ENCODE results near the gene SERPINA5.

The SERPINA5 gene

DNA sequence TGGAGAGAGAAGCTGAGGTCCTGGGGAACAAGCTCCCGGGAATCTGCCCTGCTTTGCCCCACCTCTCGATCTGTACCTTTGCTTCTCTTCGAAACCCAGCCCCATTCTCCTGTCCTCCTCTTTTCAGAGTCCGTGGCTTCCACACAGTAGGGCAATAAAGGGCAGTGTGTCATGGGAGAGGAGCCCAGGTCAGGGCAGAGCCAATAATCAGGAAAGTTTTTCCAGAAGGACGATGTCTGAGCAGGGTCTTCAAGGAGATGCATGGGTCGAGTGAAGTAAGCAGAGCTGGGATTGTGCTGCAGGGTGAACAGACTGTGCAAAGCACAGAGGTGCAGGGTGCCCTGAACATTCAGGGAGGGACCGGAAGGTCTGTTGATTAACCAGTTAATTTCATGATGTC, 42.0 kb upstream of the SERPINA5 start:
- TF ChIP-seq SP1 (IDR thresholded peaks at IDR 0.05) (no peak), L3MBTL2 (conservative IDR thresholded peaks at IDR 0.05) (no peak), ARNT (IDR thresholded peaks at IDR 0.05) (no peak), CTBP1 (IDR thresholded peaks at IDR 0.05; ENCODE audit: borderline replicate concordance) (no peak), LEF1 (IDR thresholded peaks at IDR 0.05; ENCODE audit: borderline replicate concordance) (no peak), TARDBP (IDR thresholded peaks at IDR 0.05) (no peak), HDGF (IDR thresholded peaks at IDR 0.05; ENCODE audit: borderline replicate concordance) (no peak), FOXA1 (IDR thresholded peaks at IDR 0.05) (no peak), NFRKB (IDR thresholded peaks at IDR 0.05) (no peak), FOXK2 (IDR thresholded peaks at IDR 0.05) (no peak), SUZ12 (IDR thresholded peaks at IDR 0.05) (no peak), ELF4 (IDR thresholded peaks at IDR 0.05) (no peak), ZNF384 (IDR thresholded peaks at IDR 0.05) (no peak), FOXM1 (IDR thresholded peaks at IDR 0.05; ENCODE audit: borderline replicate concordance) (no peak), BHLHE40 (IDR thresholded peaks at IDR 0.05; ENCODE audit: borderline replicate concordance) (no peak)
- TF ChIP-seq, protein P1, sequence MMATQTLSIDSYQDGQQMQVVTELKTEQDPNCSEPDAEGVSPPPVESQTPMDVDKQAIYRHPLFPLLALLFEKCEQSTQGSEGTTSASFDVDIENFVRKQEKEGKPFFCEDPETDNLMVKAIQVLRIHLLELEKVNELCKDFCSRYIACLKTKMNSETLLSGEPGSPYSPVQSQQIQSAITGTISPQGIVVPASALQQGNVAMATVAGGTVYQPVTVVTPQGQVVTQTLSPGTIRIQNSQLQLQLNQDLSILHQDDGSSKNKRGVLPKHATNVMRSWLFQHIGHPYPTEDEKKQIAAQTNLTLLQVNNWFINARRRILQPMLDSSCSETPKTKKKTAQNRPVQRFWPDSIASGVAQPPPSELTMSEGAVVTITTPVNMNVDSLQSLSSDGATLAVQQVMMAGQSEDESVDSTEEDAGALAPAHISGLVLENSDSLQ (IDR thresholded peaks at IDR 0.05) = no peak
- POLR2A ChIA-PET = no interaction called here
- no peak for DNase-seq (ENCODE audit: extremely low spot score)
- CTCF ChIA-PET = interaction anchor here (1.2 to 1.3 kb wide), 2 partner anchors 10 to 53 kb away, joined by 3 to 5 read pairs; no protein-coding TSS in a partner anchor

DNA sequence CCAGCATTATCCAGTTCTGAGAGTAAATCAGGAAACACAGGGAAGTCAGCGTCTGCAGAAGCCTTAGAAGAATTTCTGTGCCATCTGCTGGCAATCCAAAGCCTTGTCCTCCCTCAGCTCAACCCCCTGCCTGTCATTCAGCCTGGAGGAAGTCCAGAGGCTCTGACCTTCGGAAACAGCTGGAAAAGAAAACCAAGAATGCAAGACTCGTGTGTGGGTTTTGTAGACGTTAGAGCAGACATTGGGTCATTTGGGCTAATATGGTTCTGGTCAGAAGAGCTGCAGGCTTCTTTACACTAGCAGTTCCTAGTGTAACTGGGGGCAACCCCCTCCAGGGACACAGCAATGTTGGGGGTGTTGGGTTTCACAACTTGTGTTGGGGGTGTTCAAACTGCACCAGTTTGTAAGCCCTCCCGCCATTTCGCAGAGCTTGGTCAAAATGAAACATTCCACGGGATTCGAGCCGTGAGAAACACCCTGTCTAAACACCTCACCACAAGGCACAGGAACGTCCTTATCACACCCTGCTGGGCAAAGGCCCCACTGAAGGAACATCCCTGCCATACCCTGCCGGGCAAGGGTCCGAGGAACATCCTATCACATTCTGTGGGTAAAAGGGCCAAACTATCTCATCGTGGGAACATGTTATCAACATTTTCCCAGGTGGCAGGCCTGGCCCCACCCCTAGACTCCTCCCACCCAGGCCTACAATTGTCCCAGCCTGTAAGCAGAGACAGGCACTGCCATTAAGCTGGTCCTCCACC, 41.0 kb upstream of the SERPINA5 start:
- no peak for DNase-seq (ENCODE audit: extremely low spot score)
- ChIA-PET CTCF (interaction anchor here (1.2 to 1.3 kb wide), 2 partner anchors 9 kb away, joined by 4 to 5 read pairs; no protein-coding TSS in a partner anchor), POLR2A (no interaction called here)

DNA sequence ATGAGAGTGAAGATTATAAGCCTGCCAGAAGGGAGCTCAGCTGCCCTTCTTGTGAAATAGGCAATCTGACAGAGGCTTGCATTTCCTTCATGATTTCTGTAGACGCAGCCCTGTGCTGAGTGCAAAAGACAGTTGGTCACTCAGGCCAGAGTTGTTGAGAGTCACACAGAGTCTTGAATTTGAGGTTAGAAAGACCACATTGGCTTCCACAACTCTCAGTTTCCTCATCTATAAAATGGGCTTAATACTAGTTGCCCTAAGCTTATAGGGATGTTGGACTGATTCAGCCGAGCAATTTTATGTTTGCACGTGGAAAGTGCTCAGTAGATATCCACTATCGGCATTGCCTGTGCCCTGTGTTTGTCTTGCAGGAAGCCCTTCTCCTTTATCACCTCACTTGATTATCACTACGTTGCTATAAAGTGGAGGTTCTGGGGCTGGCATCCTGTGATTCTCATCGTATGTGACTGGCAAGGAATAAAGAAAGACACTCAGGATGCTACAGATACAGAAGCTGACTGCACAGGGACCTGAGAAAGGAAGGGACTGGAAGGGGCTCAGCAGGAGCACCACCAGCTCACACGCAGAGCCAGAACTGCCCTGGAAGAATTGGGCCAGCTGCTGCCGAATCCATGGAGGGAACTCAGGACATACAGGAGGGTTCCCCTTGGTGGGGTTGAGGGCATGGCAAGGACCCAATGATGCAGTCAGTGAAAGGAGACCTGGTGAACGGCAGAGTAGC, 39.8 kb upstream of the SERPINA5 start:
- TF ChIP-seq SUZ12 (IDR thresholded peaks at IDR 0.05) = no peak
- POLR2A ChIA-PET = no interaction called here
- CTCF ChIA-PET = interaction anchor here (1.2 kb wide), 1 partner anchor 8 kb away, joined by 4 read pairs; no protein-coding TSS in a partner anchor
- DNase-seq (ENCODE audit: extremely low spot score) = no peak

More for the DNA sequence above, 41.0 kb upstream of the SERPINA5 start:
- TF ChIP-seq ARNT (IDR thresholded peaks at IDR 0.05) = no peak
- no peak for TF ChIP-seq FOXK2 (IDR thresholded peaks at IDR 0.05)
- TF ChIP-seq HDGF (IDR thresholded peaks at IDR 0.05; ENCODE audit: borderline replicate concordance) = no peak
- no peak for TF ChIP-seq TARDBP (IDR thresholded peaks at IDR 0.05)
- no peak for TF ChIP-seq ZNF384 (IDR thresholded peaks at IDR 0.05)
- TF ChIP-seq BHLHE40 (IDR thresholded peaks at IDR 0.05; ENCODE audit: borderline replicate concordance) = no peak
- no peak for TF ChIP-seq SP1 (IDR thresholded peaks at IDR 0.05)
- TF ChIP-seq CTBP1 (IDR thresholded peaks at IDR 0.05; ENCODE audit: borderline replicate concordance) = no peak
- TF ChIP-seq FOXA1 (IDR thresholded peaks at IDR 0.05) = no peak
- TF ChIP-seq, protein P1 (IDR thresholded peaks at IDR 0.05) = no peak

DNA sequence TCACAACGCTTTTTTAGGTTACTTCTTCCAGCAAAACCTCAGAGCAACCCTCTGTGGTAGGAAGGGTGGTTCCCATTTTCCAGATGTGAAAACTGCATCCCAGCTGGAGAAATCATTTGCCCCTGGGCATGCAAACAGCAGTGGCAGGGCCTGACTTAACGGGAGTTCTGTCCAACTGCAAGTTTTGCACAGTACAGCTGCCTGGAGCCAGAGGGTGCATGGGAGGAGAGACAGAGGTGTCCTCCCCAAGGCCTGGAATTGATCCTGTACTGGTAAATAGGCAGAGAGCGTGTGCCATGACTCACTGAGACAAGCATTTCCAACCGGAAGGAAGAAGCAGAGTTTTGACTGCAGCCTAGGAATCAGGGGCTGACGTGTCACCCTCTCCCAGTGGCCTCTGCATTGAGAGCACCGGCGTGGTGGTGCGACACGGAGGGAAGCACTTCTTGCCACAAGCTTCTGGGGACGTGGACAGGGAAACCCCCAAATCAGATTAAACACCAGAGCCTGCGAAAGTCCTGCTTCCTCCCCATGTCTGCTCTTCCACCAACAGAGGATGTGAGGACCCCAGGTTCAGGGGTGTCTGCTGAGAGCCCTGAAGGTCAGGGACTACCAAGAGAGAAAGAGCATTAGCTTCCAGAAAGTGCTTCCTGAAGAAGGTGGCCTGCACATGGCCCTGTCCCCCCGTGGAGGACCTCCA, 39.0 kb upstream of the SERPINA5 start:
- POLR2A ChIA-PET = no interaction called here
- no peak for DNase-seq (ENCODE audit: extremely low spot score)

GRCh38 chr14:94542811-94543440, 38.3 kb upstream of the SERPINA5 start:
- CTCF ChIA-PET = no interaction called here
- POLR2A ChIA-PET = no interaction called here
- DNase-seq (ENCODE audit: extremely low spot score) = no peak
- TF ChIP-seq ZNF384 (IDR thresholded peaks at IDR 0.05) = no peak
- TF ChIP-seq, protein P1 (IDR thresholded peaks at IDR 0.05) = no peak
- TF ChIP-seq FOXK2 (IDR thresholded peaks at IDR 0.05) = no peak
- no peak for TF ChIP-seq ARNT (IDR thresholded peaks at IDR 0.05)
- no peak for TF ChIP-seq ELF4 (IDR thresholded peaks at IDR 0.05)
- TF ChIP-seq CTBP1 (IDR thresholded peaks at IDR 0.05; ENCODE audit: borderline replicate concordance) = no peak
- TF ChIP-seq FOXM1 (IDR thresholded peaks at IDR 0.05; ENCODE audit: borderline replicate concordance) = no peak

More for the DNA sequence above, 39.0 kb upstream of the SERPINA5 start:
- CTCF ChIA-PET = no interaction called here
- no peak for TF ChIP-seq FOXA1 (IDR thresholded peaks at IDR 0.05)
- TF ChIP-seq ZNF384 (IDR thresholded peaks at IDR 0.05) = no peak
- no peak for TF ChIP-seq FOXK2 (IDR thresholded peaks at IDR 0.05)
- TF ChIP-seq SP1 (IDR thresholded peaks at IDR 0.05) = no peak
- TF ChIP-seq L3MBTL2 (conservative IDR thresholded peaks at IDR 0.05) = no peak
- no peak for TF ChIP-seq TARDBP (IDR thresholded peaks at IDR 0.05)
- TF ChIP-seq ELF4 (IDR thresholded peaks at IDR 0.05) = no peak
- TF ChIP-seq LEF1 (IDR thresholded peaks at IDR 0.05; ENCODE audit: borderline replicate concordance) = no peak
- no peak for TF ChIP-seq SUZ12 (IDR thresholded peaks at IDR 0.05)
- TF ChIP-seq FOXM1 (IDR thresholded peaks at IDR 0.05; ENCODE audit: borderline replicate concordance) = no peak
- no peak for TF ChIP-seq NFRKB (IDR thresholded peaks at IDR 0.05)
- TF ChIP-seq ARNT (IDR thresholded peaks at IDR 0.05) = no peak
- no peak for TF ChIP-seq BHLHE40 (IDR thresholded peaks at IDR 0.05; ENCODE audit: borderline replicate concordance)
- no peak for TF ChIP-seq CTBP1 (IDR thresholded peaks at IDR 0.05; ENCODE audit: borderline replicate concordance)
- TF ChIP-seq, protein P1 (IDR thresholded peaks at IDR 0.05) = no peak
- no peak for TF ChIP-seq HDGF (IDR thresholded peaks at IDR 0.05; ENCODE audit: borderline replicate concordance)

Data from HEK293T (cell line).